ENCODE measurements around the gene ZFTA. TPM values are rescaled to one million over a fixed set of nuclear protein-coding genes. Genes with fewer than 3 reads are reported as not detected.

The ZFTA gene
- total and polyA plus RNA-seq, 2 donors (not counting 1 experiment from before 2014, with no cell fraction given) = 3.4 to 11.8 TPM

DNA sequence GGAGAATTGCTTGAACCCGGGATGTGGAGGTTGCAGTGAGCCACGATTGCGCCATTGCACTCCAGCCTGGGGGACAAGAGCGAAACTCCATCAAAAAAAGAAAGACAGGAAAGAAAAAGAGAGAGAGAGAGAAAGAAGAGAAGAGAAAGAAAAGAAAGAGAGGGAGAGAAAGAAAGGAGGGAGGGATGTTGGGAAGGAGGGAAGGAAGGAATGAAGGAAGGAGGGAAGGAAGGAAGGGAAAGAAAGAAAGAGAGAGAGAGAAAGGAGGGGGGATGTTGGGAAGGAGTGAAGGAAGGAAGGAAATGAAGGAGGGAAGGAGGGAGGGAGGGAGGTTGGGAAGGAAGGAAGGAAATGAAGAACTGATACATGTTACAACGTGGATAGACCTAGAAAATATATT, 32.3 kb upstream of the ZFTA start:
- no peaks in the 10 kb centered on the region for H3K9me3 Mint-ChIP-seq (ENCODE audit: insufficient read depth)
- Histone ChIP-seq H2AFZ (ENCODE audit: insufficient read depth, low read depth, low read length, poor library complexity, severe bottlenecking) (no peak overlapping the region), H3K4me1 (ENCODE audit: control insufficient read depth in 2 of 2, insufficient read depth in 2 of 2, low read length in 2 of 2) (no peaks in the 10 kb centered on the region), H3K4me2 (replicated peaks; ENCODE audit: low read depth, low read length, poor library complexity, severe bottlenecking) (no peak overlapping the region), H3K36me3 (replicated peaks in 1 of 2; ENCODE audit: control extremely low read depth in 1 of 2, control insufficient read depth in 1 of 2, extremely low read depth in 1 of 2, insufficient read depth in 2 of 2, low read length in 1 of 2) (no peaks in the 10 kb centered on the region), H3K27ac (ENCODE audit: low read length in 2 of 2) (no peak overlapping the region), H4K20me1 (ENCODE audit: control insufficient read depth, insufficient read depth, low read length, poor library complexity, severe bottlenecking) (no peaks in the 10 kb centered on the region), H3K9ac (ENCODE audit: low read length) (no peak overlapping the region), H3K27me3 (replicated peaks in 1 of 4; ENCODE audit: control extremely low read depth in 1 of 4, control insufficient read depth in 3 of 4, insufficient read depth in 4 of 4, low read length in 3 of 4) (peaks cover 0 to 7% (median 0%) of the 10 kb centered on the region in 4 experiments), H3K9me3 (ENCODE audit: control extremely low read depth in 1 of 3, control insufficient read depth in 2 of 3, insufficient read depth in 1 of 3, low read length in 2 of 3) (no peaks in the 10 kb centered on the region), H3K4me3 (ENCODE audit: control extremely low read depth in 1 of 5, extremely low read depth in 1 of 5, insufficient read depth in 1 of 5, low read depth in 2 of 5, low read length in 4 of 5) (no peak overlapping the region), H3K79me2 (ENCODE audit: control insufficient read depth, insufficient read depth, low read length) (no peaks in the 10 kb centered on the region)
- no peaks in the 10 kb centered on the region for H3K4me1 Mint-ChIP-seq
- H3K27me3 Mint-ChIP-seq = peaks cover 12% of the 10 kb centered on the region
- TF ChIP-seq EZH2 (IDR thresholded peaks at IDR 0.05; ENCODE audit: borderline replicate concordance, insufficient read depth, low read depth, low read length, poor library complexity, severe bottlenecking) = no peak
- TF ChIP-seq, protein P1, sequence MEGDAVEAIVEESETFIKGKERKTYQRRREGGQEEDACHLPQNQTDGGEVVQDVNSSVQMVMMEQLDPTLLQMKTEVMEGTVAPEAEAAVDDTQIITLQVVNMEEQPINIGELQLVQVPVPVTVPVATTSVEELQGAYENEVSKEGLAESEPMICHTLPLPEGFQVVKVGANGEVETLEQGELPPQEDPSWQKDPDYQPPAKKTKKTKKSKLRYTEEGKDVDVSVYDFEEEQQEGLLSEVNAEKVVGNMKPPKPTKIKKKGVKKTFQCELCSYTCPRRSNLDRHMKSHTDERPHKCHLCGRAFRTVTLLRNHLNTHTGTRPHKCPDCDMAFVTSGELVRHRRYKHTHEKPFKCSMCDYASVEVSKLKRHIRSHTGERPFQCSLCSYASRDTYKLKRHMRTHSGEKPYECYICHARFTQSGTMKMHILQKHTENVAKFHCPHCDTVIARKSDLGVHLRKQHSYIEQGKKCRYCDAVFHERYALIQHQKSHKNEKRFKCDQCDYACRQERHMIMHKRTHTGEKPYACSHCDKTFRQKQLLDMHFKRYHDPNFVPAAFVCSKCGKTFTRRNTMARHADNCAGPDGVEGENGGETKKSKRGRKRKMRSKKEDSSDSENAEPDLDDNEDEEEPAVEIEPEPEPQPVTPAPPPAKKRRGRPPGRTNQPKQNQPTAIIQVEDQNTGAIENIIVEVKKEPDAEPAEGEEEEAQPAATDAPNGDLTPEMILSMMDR (IDR thresholded peaks at IDR 0.05) = no peak
- no peak overlapping the region for H3K27ac Mint-ChIP-seq
- intact Hi-C loops (cut with micrococcal nuclease) = no loop called here
- CTCF ChIA-PET = no interaction called here
- H3K4me3 Mint-ChIP-seq = no peak overlapping the region
- DNase-seq (no peak), ATAC-seq (ENCODE audit: low read depth) (no peak)
- POLR2A ChIA-PET = no interaction called here
- WGBS (ENCODE audit: insufficient coverage) = 100% methylated on average over 2 of the region's 5 CpGs

DNA sequence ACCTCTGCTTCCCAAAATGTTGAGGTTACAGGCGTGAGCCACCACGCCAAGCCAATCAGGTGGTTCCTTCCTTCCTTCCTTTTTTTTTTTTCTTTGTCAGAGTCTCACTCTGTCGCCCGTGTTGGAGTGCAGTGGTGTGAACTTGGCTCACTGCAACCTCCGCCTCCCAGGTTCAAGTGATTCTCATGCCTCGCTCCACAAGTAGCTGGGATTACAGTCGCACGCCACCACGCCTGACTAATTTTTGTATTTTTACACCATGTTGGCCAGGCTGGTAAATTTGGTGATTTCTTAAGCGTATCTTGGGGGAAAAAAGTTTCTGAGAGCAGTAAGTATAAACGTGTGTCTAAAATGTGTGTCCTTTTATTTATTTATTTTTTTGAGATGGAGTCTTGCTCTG, 26.5 kb upstream of the ZFTA start:
- Histone ChIP-seq H3K9me3 (ENCODE audit: control extremely low read depth in 1 of 3, control insufficient read depth in 2 of 3, insufficient read depth in 1 of 3, low read length in 2 of 3) (peaks cover 7 to 25% (median 17%) of the 10 kb centered on the region in 3 donors), H2AFZ (ENCODE audit: insufficient read depth, low read depth, low read length, poor library complexity, severe bottlenecking) (no peak overlapping the region), H4K20me1 (ENCODE audit: control insufficient read depth, insufficient read depth, low read length, poor library complexity, severe bottlenecking) (no peaks in the 10 kb centered on the region), H3K9ac (ENCODE audit: low read length) (no peak overlapping the region), H3K79me2 (ENCODE audit: control insufficient read depth, insufficient read depth, low read length) (no peaks in the 10 kb centered on the region), H3K4me3 (ENCODE audit: control extremely low read depth in 1 of 5, extremely low read depth in 1 of 5, insufficient read depth in 1 of 5, low read depth in 2 of 5, low read length in 4 of 5) (no peak overlapping the region), H3K27ac (ENCODE audit: low read length in 2 of 2) (no peak overlapping the region), H3K27me3 (replicated peaks in 1 of 4; ENCODE audit: control extremely low read depth in 1 of 4, control insufficient read depth in 3 of 4, insufficient read depth in 4 of 4, low read length in 3 of 4) (peaks cover 0 to 7% (median 0%) of the 10 kb centered on the region in 4 experiments), H3K36me3 (replicated peaks in 1 of 2; ENCODE audit: control extremely low read depth in 1 of 2, control insufficient read depth in 1 of 2, extremely low read depth in 1 of 2, insufficient read depth in 2 of 2, low read length in 1 of 2) (no peaks in the 10 kb centered on the region), H3K4me1 (ENCODE audit: control insufficient read depth in 2 of 2, insufficient read depth in 2 of 2, low read length in 2 of 2) (peaks cover 0 to 8% of the 10 kb centered on the region in 2 donors), H3K4me2 (replicated peaks; ENCODE audit: low read depth, low read length, poor library complexity, severe bottlenecking) (no peak overlapping the region)
- CTCF ChIA-PET = interaction anchor here (0.7 kb wide), 1 partner anchor 135 kb away, joined by 4 read pairs; no protein-coding TSS in a partner anchor
- Mint-ChIP-seq H3K27ac (no peak overlapping the region), H3K4me1 (no peaks in the 10 kb centered on the region), H3K27me3 (peaks cover 9% of the 10 kb centered on the region), H3K9me3 (ENCODE audit: insufficient read depth) (peaks cover 3% of the 10 kb centered on the region), H3K4me3 (no peak overlapping the region)
- POLR2A ChIA-PET = interaction anchor here (0.7 kb wide), 1 partner anchor 24 kb away, joined by 3 read pairs; no protein-coding TSS in a partner anchor
- 56% methylated on average over 7 of the region's 11 CpGs for WGBS (ENCODE audit: insufficient coverage)
- ATAC-seq (ENCODE audit: low read depth) (no peak), DNase-seq (no peak)
- intact Hi-C loops (cut with micrococcal nuclease) = no loop called here
- TF ChIP-seq, protein P1 (IDR thresholded peaks at IDR 0.05) = no peak
- no peak for TF ChIP-seq EZH2 (IDR thresholded peaks at IDR 0.05; ENCODE audit: borderline replicate concordance, insufficient read depth, low read depth, low read length, poor library complexity, severe bottlenecking)

All from B cell (primary cell).